Parathyroid adenoma (tissue), 2 donors: ENCODE results near the gene CSAD.
A peak's percentile ranks its signal among the peaks of the same experiment; 100 is the strongest.

Experiments used
- H2AFZ ChIP-seq: fragments of 300-600 bp; sonication (generic); one replicate; pipeline ENCODE4 v1.7.0; 2017; ENCODE audit warnings: antibody characterized with exemption, mild to moderate bottlenecking
- H3K27ac ChIP-seq: fragments of 300-600 bp; sonication (generic); one replicate; pipeline ENCODE4 v1.7.0; 2017
- H3K27me3 ChIP-seq: fragments of 300-600 bp; sonication (generic); one replicate; pipeline ENCODE4 v1.7.0; 2017; ENCODE audit warnings: low read length; ENCODE audit not compliant: control insufficient read depth, insufficient read depth
- H3K36me3 ChIP-seq: fragments of 300-600 bp; sonication (generic); one replicate; pipeline ENCODE4 v1.7.0; 2017; ENCODE audit warnings: low read length; ENCODE audit not compliant: control insufficient read depth, insufficient read depth
- H3K4me1 ChIP-seq: fragments of 300-600 bp; sonication (generic); one replicate; pipeline ENCODE4 v1.7.0; 2017; ENCODE audit warnings: control low read depth
- H3K4me2 ChIP-seq: fragments of 300-600 bp; sonication (generic); one replicate; pipeline ENCODE4 v1.7.0; 2017; ENCODE audit warnings: low read length
- H3K4me3 ChIP-seq: fragments of 300-600 bp; sonication (generic); one replicate; pipeline ENCODE4 v1.7.0; 2017; ENCODE audit warnings: low read depth, low read length
- H3K79me2 ChIP-seq: fragments of 300-600 bp; sonication (generic); one replicate; pipeline ENCODE4 v1.7.0; 2017; ENCODE audit warnings: control low read depth
- H3K9ac ChIP-seq: fragments of 300-600 bp; sonication (generic); one replicate; pipeline ENCODE4 v1.7.0; 2017; ENCODE audit warnings: mild to moderate bottlenecking
- H3K9me3 ChIP-seq: fragments of 300-600 bp; sonication (generic); one replicate; pipeline ENCODE4 v1.7.0; 2017; ENCODE audit warnings: low read length; ENCODE audit not compliant: control insufficient read depth
- TF ChIP-seq, protein P1 (sequence below): fragments of 300-600 bp; sonication (generic); IDR thresholded peaks from one replicate; pipeline ENCODE4 v1.7.0; 2017; ENCODE audit warnings: antibody characterized with exemption, mild to moderate bottlenecking
- donor health status: primary hyperparathyroidism.

CSAD gene

DNA sequence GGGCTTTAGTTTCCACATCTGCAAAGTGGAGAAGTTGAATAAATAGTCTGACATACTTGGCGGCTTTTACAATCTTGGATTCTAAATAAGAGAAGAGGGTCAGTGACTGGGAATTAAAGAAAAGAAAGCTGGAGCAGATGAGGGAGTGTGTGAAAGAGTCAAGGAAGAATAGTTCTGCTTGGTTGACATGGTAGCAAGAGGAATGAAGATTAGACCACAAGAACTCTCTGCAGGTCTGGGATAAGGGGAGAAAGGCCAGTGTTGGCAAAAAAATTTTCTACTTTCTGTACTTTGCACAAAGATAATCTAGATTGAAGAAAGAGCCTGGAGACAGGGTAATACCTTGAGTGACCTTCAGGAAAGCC, 20.4 kb upstream of the CSAD start:
- no peaks in the 10 kb centered on the region for H3K27me3 ChIP-seq
- no peak overlapping the region for H3K4me2 ChIP-seq
- H3K36me3 ChIP-seq: no peaks in the 10 kb centered on the region
- H3K9me3 ChIP-seq: no peaks in the 10 kb centered on the region
- no peak overlapping the region for H3K9ac ChIP-seq
- H2AFZ ChIP-seq: peak overlapping the region; percentile 13
- H3K4me3 ChIP-seq: no peak overlapping the region
- no peaks in the 10 kb centered on the region for H3K79me2 ChIP-seq
- TF ChIP-seq, protein P1, sequence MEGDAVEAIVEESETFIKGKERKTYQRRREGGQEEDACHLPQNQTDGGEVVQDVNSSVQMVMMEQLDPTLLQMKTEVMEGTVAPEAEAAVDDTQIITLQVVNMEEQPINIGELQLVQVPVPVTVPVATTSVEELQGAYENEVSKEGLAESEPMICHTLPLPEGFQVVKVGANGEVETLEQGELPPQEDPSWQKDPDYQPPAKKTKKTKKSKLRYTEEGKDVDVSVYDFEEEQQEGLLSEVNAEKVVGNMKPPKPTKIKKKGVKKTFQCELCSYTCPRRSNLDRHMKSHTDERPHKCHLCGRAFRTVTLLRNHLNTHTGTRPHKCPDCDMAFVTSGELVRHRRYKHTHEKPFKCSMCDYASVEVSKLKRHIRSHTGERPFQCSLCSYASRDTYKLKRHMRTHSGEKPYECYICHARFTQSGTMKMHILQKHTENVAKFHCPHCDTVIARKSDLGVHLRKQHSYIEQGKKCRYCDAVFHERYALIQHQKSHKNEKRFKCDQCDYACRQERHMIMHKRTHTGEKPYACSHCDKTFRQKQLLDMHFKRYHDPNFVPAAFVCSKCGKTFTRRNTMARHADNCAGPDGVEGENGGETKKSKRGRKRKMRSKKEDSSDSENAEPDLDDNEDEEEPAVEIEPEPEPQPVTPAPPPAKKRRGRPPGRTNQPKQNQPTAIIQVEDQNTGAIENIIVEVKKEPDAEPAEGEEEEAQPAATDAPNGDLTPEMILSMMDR: no peak
- H3K4me1 ChIP-seq: no peaks in the 10 kb centered on the region
- H3K27ac ChIP-seq: no peak overlapping the region

DNA sequence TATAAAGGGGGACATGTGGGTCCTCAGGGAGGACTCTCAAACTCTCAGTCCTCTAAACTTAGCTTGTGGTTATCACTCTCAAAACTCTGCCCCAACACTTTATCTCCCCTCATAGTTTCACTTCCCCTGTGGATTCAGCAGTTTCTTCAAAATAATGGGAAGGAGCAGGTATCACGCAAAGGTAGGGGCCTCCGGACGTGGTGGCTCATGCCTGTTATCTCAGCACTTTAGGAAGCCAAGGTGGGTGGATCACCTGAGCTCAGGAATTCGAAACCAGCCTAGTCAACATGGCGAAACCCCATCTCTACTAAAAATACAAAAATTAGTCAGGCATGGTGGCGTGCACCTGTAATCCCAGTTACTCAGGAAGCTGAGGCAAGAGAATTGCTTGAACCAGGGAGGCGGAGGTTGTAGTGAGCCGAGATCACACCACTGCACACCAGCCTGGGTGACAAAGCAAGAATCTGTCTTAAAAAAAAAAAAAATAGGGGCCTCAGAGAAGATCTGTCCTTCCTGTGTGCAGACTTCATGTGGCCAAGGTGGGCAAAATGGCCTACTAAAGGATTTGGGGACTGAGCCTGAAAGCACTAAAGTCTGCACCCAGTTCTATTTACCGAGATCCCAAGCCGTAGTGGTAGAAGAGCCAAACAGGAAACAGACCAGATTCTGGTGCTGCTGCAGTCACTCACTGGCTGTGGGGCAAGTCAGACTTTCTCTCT, 19.9 kb upstream of the CSAD start:
- H3K27ac ChIP-seq: no peak overlapping the region

DNA sequence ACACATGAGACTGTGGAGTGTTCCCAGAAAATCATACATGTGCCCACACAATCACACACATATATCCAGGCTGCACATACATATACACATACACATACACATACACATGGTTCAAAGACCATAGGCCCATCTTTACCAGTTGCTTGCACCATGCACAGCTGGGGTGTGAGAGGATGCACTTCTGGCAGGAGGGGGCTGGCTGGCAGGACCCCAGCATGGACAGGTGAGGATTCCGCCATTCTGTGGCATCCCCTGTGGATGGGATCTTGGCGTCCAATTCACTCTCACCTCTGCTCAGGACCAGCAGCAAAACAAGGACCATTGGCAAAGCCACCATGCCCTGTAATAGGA, 19.4 kb upstream of the CSAD start:
- H3K79me2 ChIP-seq: no peaks in the 10 kb centered on the region
- no peak overlapping the region for H2AFZ ChIP-seq
- no peak overlapping the region for H3K4me3 ChIP-seq
- no peaks in the 10 kb centered on the region for H3K9me3 ChIP-seq
- no peak overlapping the region for H3K9ac ChIP-seq
- no peaks in the 10 kb centered on the region for H3K36me3 ChIP-seq
- H3K27ac ChIP-seq: no peak overlapping the region
- H3K4me2 ChIP-seq: no peak overlapping the region
- TF ChIP-seq, protein P1: no peak
- H3K27me3 ChIP-seq: no peaks in the 10 kb centered on the region
- H3K4me1 ChIP-seq: no peaks in the 10 kb centered on the region

More for the DNA sequence above, 19.9 kb upstream of the CSAD start:
- Histone ChIP-seq H3K4me2 (no peak overlapping the region), H3K27me3 (no peaks in the 10 kb centered on the region), H3K79me2 (no peaks in the 10 kb centered on the region), H2AFZ (peak overlapping the region; percentile 13), H3K36me3 (no peaks in the 10 kb centered on the region), H3K9ac (no peak overlapping the region), H3K4me1 (no peaks in the 10 kb centered on the region), H3K4me3 (no peak overlapping the region), H3K9me3 (no peaks in the 10 kb centered on the region)
- TF ChIP-seq, protein P1: no peak

DNA sequence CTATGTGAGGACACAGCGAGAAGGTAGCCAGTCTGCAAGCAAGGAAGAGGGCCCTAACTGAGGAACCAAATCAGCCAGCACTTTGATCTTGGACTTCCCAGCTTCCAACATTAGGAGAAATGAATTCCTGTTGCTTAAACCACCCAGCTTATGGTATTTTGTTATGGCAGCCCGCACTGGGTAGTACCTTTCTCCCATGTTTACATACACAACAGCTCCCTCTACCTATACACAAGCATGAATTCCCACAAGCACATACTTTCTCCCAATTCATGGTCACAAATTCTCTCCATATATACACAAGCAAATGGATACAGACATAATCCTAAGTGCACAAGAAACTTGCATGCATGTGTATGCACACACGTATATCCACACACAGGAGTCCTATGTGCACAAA, 19.0 kb upstream of the CSAD start:
- H3K9me3 ChIP-seq: no peaks in the 10 kb centered on the region
- no peaks in the 10 kb centered on the region for H3K79me2 ChIP-seq
- no peaks in the 10 kb centered on the region for H3K27me3 ChIP-seq
- H3K4me2 ChIP-seq: no peak overlapping the region
- TF ChIP-seq, protein P1: no peak
- no peak overlapping the region for H3K27ac ChIP-seq
- peaks cover 3% of the 10 kb centered on the region for H3K4me1 ChIP-seq
- no peaks in the 10 kb centered on the region for H3K36me3 ChIP-seq
- no peak overlapping the region for H3K4me3 ChIP-seq
- H3K9ac ChIP-seq: no peak overlapping the region
- no peak overlapping the region for H2AFZ ChIP-seq

DNA sequence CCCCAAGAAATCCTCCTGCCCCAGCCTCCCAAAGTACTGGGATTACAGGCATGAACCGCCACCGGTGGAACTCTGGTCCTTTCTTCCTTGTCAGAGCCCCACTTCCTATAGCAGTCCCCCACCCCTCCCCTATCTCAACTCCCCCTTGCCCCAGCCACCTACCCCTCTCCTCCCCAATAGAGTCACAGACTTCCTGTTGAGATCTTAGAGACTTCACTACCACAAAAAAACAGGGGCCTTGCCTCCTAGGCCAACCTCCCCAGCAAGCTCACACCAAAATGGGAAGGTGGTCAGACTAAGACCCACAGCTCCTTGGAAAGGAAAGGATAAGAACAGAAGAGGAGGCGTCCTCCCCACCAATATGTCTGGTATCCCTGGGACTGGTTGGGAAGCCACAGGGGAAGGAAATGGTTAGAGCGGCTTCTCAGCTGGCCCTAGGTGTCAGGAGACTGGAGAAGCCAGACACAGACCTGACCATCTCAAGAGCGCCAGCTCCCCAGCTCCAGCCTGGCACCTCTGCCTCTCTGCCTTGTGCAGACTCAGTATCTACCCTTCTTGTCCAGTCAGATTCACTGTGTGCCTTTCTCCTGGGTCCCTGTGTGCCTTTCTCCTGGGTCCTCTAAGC, 17.9 kb upstream of the CSAD start:
- no peak overlapping the region for H2AFZ ChIP-seq
- no peaks in the 10 kb centered on the region for H3K36me3 ChIP-seq
- H3K79me2 ChIP-seq: no peaks in the 10 kb centered on the region
- TF ChIP-seq, protein P1: no peak
- peaks cover 8% of the 10 kb centered on the region for H3K4me1 ChIP-seq
- no peak overlapping the region for H3K27ac ChIP-seq
- no peaks in the 10 kb centered on the region for H3K27me3 ChIP-seq
- no peak overlapping the region for H3K4me2 ChIP-seq
- no peak overlapping the region for H3K4me3 ChIP-seq
- H3K9me3 ChIP-seq: no peaks in the 10 kb centered on the region
- H3K9ac ChIP-seq: no peak overlapping the region
